SU-DHL-6 (cell line): ENCODE results near the gene FUBP1.

Source experiments
- EZH2phosphoT487 ChIP-seq: fragments of 200-600 bp; sonication (generic), shearing (Covaris generic); conservative IDR thresholded peaks from 2 replicates; pipeline ENCODE4 v1.6.1; 2018; ENCODE audit warnings: mild to moderate bottlenecking, antibody characterized with exemption, low read length, moderate library complexity, mixed read lengths
- TF ChIP-seq, protein P1 (sequence below): fragments of 200-600 bp; sonication (generic); IDR thresholded peaks from one replicate; pipeline ENCODE4 v1.5.1; 2017; ENCODE audit warnings: antibody characterized with exemption, mild to moderate bottlenecking, low read length, moderate library complexity; ENCODE audit not compliant: insufficient read depth, poor library complexity, severe bottlenecking

DNA sequence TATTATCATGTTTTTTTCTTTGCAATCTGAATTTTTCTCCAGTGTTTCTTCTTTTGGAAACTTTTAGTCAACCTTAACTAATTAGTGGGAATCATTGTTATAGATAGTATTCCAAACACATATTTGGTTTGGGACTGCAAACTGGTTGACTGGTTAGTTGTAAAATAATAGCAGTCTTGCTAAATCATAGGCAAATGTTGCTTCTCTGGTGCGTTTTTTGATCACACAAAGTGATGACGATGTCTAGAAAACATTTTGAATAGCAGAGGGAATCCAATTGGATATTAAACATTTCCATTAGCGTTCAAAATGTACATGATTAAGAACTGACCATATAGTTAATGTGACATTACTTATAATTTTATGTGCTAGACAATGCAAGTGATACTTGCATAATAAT is 30.4 kb upstream of the FUBP1 start:
- TF ChIP-seq, protein P1, sequence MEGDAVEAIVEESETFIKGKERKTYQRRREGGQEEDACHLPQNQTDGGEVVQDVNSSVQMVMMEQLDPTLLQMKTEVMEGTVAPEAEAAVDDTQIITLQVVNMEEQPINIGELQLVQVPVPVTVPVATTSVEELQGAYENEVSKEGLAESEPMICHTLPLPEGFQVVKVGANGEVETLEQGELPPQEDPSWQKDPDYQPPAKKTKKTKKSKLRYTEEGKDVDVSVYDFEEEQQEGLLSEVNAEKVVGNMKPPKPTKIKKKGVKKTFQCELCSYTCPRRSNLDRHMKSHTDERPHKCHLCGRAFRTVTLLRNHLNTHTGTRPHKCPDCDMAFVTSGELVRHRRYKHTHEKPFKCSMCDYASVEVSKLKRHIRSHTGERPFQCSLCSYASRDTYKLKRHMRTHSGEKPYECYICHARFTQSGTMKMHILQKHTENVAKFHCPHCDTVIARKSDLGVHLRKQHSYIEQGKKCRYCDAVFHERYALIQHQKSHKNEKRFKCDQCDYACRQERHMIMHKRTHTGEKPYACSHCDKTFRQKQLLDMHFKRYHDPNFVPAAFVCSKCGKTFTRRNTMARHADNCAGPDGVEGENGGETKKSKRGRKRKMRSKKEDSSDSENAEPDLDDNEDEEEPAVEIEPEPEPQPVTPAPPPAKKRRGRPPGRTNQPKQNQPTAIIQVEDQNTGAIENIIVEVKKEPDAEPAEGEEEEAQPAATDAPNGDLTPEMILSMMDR: no peak
- no peak for TF ChIP-seq EZH2phosphoT487
